Measurements from ENCODE around the gene SUZ12. TPM values are rescaled to one million over a fixed set of nuclear protein-coding genes. Genes with fewer than 3 reads are reported as not detected.
A peak's percentile ranks its signal among the peaks of the same experiment; 100 is the strongest.

SUZ12 gene
- total and polyA plus RNA-seq, 2 experiments from 2014 or later, result 22.3 to 39.8 TPM

GRCh38 chr17:32015245-32016013 is 78.6 kb downstream of the SUZ12 start:
- Histone ChIP-seq H3K79me2 (replicated peaks; ENCODE audit: insufficient read depth) (peaks cover 82% of the 10 kb centered on the region), H3K4me1 (ENCODE audit: insufficient read depth) (peaks cover 4% of the 10 kb centered on the region), H2AFZ (no peak overlapping the region), H3K9me2 (ENCODE audit: insufficient read depth) (no peaks in the 10 kb centered on the region), H3K4me3 (no peak overlapping the region), H3K27me3 (ENCODE audit: insufficient read depth) (no peaks in the 10 kb centered on the region), H4K20me1 (replicated peaks; ENCODE audit: insufficient read depth) (peaks cover 24% of the 10 kb centered on the region), H3F3A (replicated peaks; ENCODE audit: low read depth) (no peaks in the 10 kb centered on the region), H3K36me3 (ENCODE audit: insufficient read depth) (no peaks in the 10 kb centered on the region), H3K4me2 (no peak overlapping the region), H3K27ac (ENCODE audit: low read depth) (no peak overlapping the region)
- no peak for DNase-seq (ENCODE audit: low spot score)
- peaks cover 8% of the 10 kb centered on the region; the same call in 2 of the 3 replicates for H3K36me3 Mint-ChIP-seq (ENCODE audit: low read depth)
- no peaks in the 10 kb centered on the region for H3K27me3 Mint-ChIP-seq (ENCODE audit: insufficient read depth, low read depth, poor library complexity)
- no peak for ATAC-seq
- H3K27ac Mint-ChIP-seq, result no peak overlapping the region
- no peak for TF ChIP-seq STAT1 (IDR thresholded peaks at IDR 0.05; ENCODE audit: unreplicated experiment)
- no peak for TF ChIP-seq ZNF331 (CRISPR knock-in tag; IDR thresholded peaks at IDR 0.05; ENCODE audit: low read depth)
- no peak for TF ChIP-seq POLR2AphosphoS5 (IDR thresholded peaks at IDR 0.05; ENCODE audit: low read depth)
- no peak for TF ChIP-seq CREB1 (CRISPR knock-in tag; IDR thresholded peaks at IDR 0.05; ENCODE audit: low read depth)
- TF ChIP-seq, protein P1, sequence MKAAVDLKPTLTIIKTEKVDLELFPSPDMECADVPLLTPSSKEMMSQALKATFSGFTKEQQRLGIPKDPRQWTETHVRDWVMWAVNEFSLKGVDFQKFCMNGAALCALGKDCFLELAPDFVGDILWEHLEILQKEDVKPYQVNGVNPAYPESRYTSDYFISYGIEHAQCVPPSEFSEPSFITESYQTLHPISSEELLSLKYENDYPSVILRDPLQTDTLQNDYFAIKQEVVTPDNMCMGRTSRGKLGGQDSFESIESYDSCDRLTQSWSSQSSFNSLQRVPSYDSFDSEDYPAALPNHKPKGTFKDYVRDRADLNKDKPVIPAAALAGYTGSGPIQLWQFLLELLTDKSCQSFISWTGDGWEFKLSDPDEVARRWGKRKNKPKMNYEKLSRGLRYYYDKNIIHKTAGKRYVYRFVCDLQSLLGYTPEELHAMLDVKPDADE (IDR thresholded peaks at IDR 0.05), result no peak
- TF ChIP-seq, protein P2, sequence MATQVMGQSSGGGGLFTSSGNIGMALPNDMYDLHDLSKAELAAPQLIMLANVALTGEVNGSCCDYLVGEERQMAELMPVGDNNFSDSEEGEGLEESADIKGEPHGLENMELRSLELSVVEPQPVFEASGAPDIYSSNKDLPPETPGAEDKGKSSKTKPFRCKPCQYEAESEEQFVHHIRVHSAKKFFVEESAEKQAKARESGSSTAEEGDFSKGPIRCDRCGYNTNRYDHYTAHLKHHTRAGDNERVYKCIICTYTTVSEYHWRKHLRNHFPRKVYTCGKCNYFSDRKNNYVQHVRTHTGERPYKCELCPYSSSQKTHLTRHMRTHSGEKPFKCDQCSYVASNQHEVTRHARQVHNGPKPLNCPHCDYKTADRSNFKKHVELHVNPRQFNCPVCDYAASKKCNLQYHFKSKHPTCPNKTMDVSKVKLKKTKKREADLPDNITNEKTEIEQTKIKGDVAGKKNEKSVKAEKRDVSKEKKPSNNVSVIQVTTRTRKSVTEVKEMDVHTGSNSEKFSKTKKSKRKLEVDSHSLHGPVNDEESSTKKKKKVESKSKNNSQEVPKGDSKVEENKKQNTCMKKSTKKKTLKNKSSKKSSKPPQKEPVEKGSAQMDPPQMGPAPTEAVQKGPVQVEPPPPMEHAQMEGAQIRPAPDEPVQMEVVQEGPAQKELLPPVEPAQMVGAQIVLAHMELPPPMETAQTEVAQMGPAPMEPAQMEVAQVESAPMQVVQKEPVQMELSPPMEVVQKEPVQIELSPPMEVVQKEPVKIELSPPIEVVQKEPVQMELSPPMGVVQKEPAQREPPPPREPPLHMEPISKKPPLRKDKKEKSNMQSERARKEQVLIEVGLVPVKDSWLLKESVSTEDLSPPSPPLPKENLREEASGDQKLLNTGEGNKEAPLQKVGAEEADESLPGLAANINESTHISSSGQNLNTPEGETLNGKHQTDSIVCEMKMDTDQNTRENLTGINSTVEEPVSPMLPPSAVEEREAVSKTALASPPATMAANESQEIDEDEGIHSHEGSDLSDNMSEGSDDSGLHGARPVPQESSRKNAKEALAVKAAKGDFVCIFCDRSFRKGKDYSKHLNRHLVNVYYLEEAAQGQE (IDR thresholded peaks at IDR 0.05; ENCODE audit: unreplicated experiment), result no peak
- H3K9me3 Mint-ChIP-seq, result no peaks in the 10 kb centered on the region
- no peak overlapping the region for H3K4me3 Mint-ChIP-seq
- peaks cover 6% of the 10 kb centered on the region; the same call in 2 of the 3 replicates for H3K4me1 Mint-ChIP-seq

GRCh38 chr17:32016231-32016630 is 79.4 kb downstream of the SUZ12 start:
- Histone ChIP-seq H3K9me2 (ENCODE audit: insufficient read depth) (no peaks in the 10 kb centered on the region), H3K4me2 (no peak overlapping the region), H3K36me3 (ENCODE audit: insufficient read depth) (no peaks in the 10 kb centered on the region), H2AFZ (no peak overlapping the region), H3F3A (replicated peaks; ENCODE audit: low read depth) (no peaks in the 10 kb centered on the region), H3K27ac (ENCODE audit: low read depth) (peak overlapping the region; percentile 52; the same call in 1 of the 2 replicates), H3K27me3 (ENCODE audit: insufficient read depth) (no peaks in the 10 kb centered on the region), H3K4me1 (ENCODE audit: insufficient read depth) (peaks cover 4% of the 10 kb centered on the region), H4K20me1 (replicated peaks; ENCODE audit: insufficient read depth) (peaks cover 25% of the 10 kb centered on the region), H3K4me3 (no peak overlapping the region), H3K79me2 (replicated peaks; ENCODE audit: insufficient read depth) (peaks cover 74% of the 10 kb centered on the region)
- no peak overlapping the region for H3K4me3 Mint-ChIP-seq
- no peak for DNase-seq (ENCODE audit: low spot score)
- peaks cover 2% of the 10 kb centered on the region; the same call in 2 of the 3 replicates for H3K4me1 Mint-ChIP-seq
- H3K9me3 Mint-ChIP-seq, result no peaks in the 10 kb centered on the region
- H3K27me3 Mint-ChIP-seq (ENCODE audit: insufficient read depth, low read depth, poor library complexity), result no peaks in the 10 kb centered on the region
- no peak for ATAC-seq
- H3K36me3 Mint-ChIP-seq (ENCODE audit: low read depth), result peaks cover 10% of the 10 kb centered on the region
- TF ChIP-seq STAT1 (IDR thresholded peaks at IDR 0.05; ENCODE audit: unreplicated experiment) (no peak), POLR2AphosphoS5 (IDR thresholded peaks at IDR 0.05; ENCODE audit: low read depth) (no peak), JUNB (IDR thresholded peaks at IDR 0.05; ENCODE audit: unreplicated experiment) (no peak), EZH2phosphoT487 (IDR thresholded peaks at IDR 0.05; ENCODE audit: unreplicated experiment) (no peak), NANOG (IDR thresholded peaks at IDR 0.05; ENCODE audit: borderline replicate concordance) (no peak), EZH2 (IDR thresholded peaks at IDR 0.05; ENCODE audit: low read depth, unreplicated experiment) (no peak)
- TF ChIP-seq, protein P2 (IDR thresholded peaks at IDR 0.05; ENCODE audit: unreplicated experiment), result no peak
- TF ChIP-seq, protein P1 (IDR thresholded peaks at IDR 0.05), result no peak
- 0 out of 2 replicates have a peak overlapping the region, but pooled peaks have one; percentile 1 for H3K27ac Mint-ChIP-seq
